SU-DHL-6 (cell line): ENCODE data around the gene ZBTB32.

Experiments
- H2AFZ ChIP-seq: fragments of 200-600 bp; sonication (generic); 2 replicates; pipeline ENCODE4 v1.6.1; 2014; ENCODE audit warnings: low read depth, mild to moderate bottlenecking, moderate library complexity, mixed read lengths, antibody characterized with exemption, low read length; ENCODE audit not compliant: severe bottlenecking
- H3F3A ChIP-seq: fragments of 200-600 bp; shearing (Covaris generic); 2 replicates; pipeline ENCODE4 v1.6.0; 2016; ENCODE audit warnings: antibody characterized with exemption, mild to moderate bottlenecking; ENCODE audit not compliant: insufficient read depth
- H3K27ac ChIP-seq: fragments of 200-600 bp; sonication (generic); 2 replicates; pipeline ENCODE4 v1.5.1; 2016; ENCODE audit warnings: low read depth, mild to moderate bottlenecking, low read length, moderate library complexity, mixed read lengths
- H3K27me3 ChIP-seq: fragments of 200-600 bp; sonication (generic), shearing (Covaris generic); 2 replicates; pipeline ENCODE4 v1.6.0; 2014; ENCODE audit warnings: mild to moderate bottlenecking, low read length
- H3K36me3 ChIP-seq: fragments of 200-600 bp; sonication (generic); 2 replicates; pipeline ENCODE4 v1.6.1; 2014; ENCODE audit warnings: mild to moderate bottlenecking, low read length, mixed read lengths
- H3K4me2 ChIP-seq: fragments of 300-600, 200-600 bp; shearing (Covaris generic), sonication (generic); 2 replicates; pipeline ENCODE4 v1.6.0; 2014; ENCODE audit warnings: low read length, low read depth, mild to moderate bottlenecking; ENCODE audit not compliant: poor library complexity, severe bottlenecking
- H3K4me3 ChIP-seq: fragments of 200-600 bp; sonication (generic); 2 replicates; pipeline ENCODE4 v1.5.1; 2014; ENCODE audit warnings: antibody characterized with exemption, low read length, mild to moderate bottlenecking, mixed read lengths; ENCODE audit not compliant: insufficient read depth, poor library complexity, severe bottlenecking
- H3K79me2 ChIP-seq: fragments of 200-600 bp; sonication (generic); 2 replicates; pipeline ENCODE4 v1.6.1; 2014; ENCODE audit warnings: mild to moderate bottlenecking, low read length, moderate library complexity; ENCODE audit not compliant: insufficient read depth
- H3K9ac ChIP-seq: fragments of 200-600 bp; sonication (generic); 2 replicates; pipeline ENCODE4 v1.7.0; 2014; ENCODE audit warnings: mild to moderate bottlenecking, low read length
- H3K9me2 ChIP-seq: fragments of 200-600 bp; sonication (generic); replicated peaks from 2 replicates; pipeline ENCODE4 v1.6.1; 2014; ENCODE audit warnings: low read length; ENCODE audit not compliant: insufficient read depth
- H3K9me3 ChIP-seq: fragments of 200-600 bp; sonication (generic); 2 replicates; pipeline ENCODE4 v1.6.1; 2014; ENCODE audit warnings: low read length, mixed read lengths; ENCODE audit not compliant: insufficient read depth
- H4K20me1 ChIP-seq: fragments of 200-600 bp; sonication (generic); 2 replicates; pipeline ENCODE4 v1.6.1; 2014; ENCODE audit warnings: low read depth, mild to moderate bottlenecking, antibody characterized with exemption, low read length, moderate library complexity, mixed read lengths
- CTCF ChIP-seq: fragments of 200-600 bp; sonication (generic); IDR thresholded peaks from one replicate; pipeline ENCODE4 v1.5.1; 2017; ENCODE audit warnings: antibody characterized with exemption, mild to moderate bottlenecking, low read length, moderate library complexity; ENCODE audit not compliant: insufficient read depth, poor library complexity, severe bottlenecking
- EZH2phosphoT487 ChIP-seq: fragments of 200-600 bp; sonication (generic), shearing (Covaris generic); conservative IDR thresholded peaks from 2 replicates; pipeline ENCODE4 v1.6.1; 2018; ENCODE audit warnings: mild to moderate bottlenecking, antibody characterized with exemption, low read length, moderate library complexity, mixed read lengths

The ZBTB32 gene

GRCh38 chr19:35745328-35746086 is 41.1 kb downstream of the ZBTB32 start, which contains the start of the genes PSENEN and U2AF1L4:
Gene PSENEN, plus strand, starts transcription at chr19:35745651. Its CDS starts 280 bp downstream, at chr19:35745931.
Gene U2AF1L4, minus strand, starts transcription at chr19:35745418. Its CDS starts 27 bp downstream, at chr19:35745391.
- Histone ChIP-seq H3K9ac (peak within 1 kb of the TSS; percentile 75), H3K4me3 (peak within 1 kb of the TSS; percentile 76), H3K27ac (peak within 1 kb of the TSS; percentile 86), H3K9me3 (no peaks in the 10 kb centered on the region), H3K9me2 (no peaks in the 10 kb centered on the region), H4K20me1 (no peaks in the 10 kb centered on the region), H3K36me3 (no peaks in the 10 kb centered on the region), H2AFZ (peak within 1 kb of the TSS; percentile 49), H3K79me2 (peaks cover 11% of the 10 kb centered on the region), H3F3A (peaks cover 14% of the 10 kb centered on the region), H3K27me3 (no peaks in the 10 kb centered on the region), H3K4me2 (peak within 1 kb of the TSS; percentile 92)
- no peak for TF ChIP-seq CTCF
- no peak for TF ChIP-seq EZH2phosphoT487

- no peaks in the 10 kb centered on the region for H4K20me1 ChIP-seq
- H3F3A ChIP-seq: peaks cover 10% of the 10 kb centered on the region
- no peaks in the 10 kb centered on the region for H3K9me2 ChIP-seq
- peak overlapping the region; percentile 32; the same call in 1 of the 2 replicates for H3K27ac ChIP-seq
- no peaks in the 10 kb centered on the region for H3K9me3 ChIP-seq
- no peaks in the 10 kb centered on the region for H3K27me3 ChIP-seq
- TF ChIP-seq CTCF: no peak
- no peak for TF ChIP-seq EZH2phosphoT487
- peak overlapping the region; percentile 92 for H3K4me2 ChIP-seq
- H3K4me3 ChIP-seq: peak overlapping the region; percentile 76
- peak overlapping the region; percentile 75 for H3K9ac ChIP-seq
- no peaks in the 10 kb centered on the region for H3K36me3 ChIP-seq
- no peak overlapping the region for H2AFZ ChIP-seq
- peaks cover 11% of the 10 kb centered on the region for H3K79me2 ChIP-seq
Measured at GRCh38 chr19:35746087-35746462, 41.7 kb downstream of the ZBTB32 start.

DNA sequence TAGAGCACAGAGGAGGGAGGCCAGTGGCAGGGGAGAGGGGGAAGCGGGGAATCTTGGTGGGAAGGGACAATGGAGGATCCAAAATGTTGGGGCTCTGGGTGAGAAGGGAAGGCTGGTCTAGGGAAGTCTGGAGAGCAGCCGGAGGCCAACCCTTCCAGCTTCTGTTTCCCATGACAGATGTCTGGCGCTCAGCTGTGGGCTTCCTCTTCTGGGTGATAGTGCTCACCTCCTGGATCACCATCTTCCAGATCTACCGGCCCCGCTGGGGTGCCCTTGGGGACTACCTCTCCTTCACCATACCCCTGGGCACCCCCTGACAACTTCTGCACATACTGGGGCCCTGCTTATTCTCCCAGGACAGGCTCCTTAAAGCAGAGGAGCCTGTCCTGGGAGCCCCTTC is 42.2 kb downstream of the ZBTB32 start:
- Histone ChIP-seq H3K79me2 (peaks cover 11% of the 10 kb centered on the region), H3K9ac (peak overlapping the region; percentile 75), H2AFZ (no peak overlapping the region)

More for the DNA sequence above, 42.2 kb downstream of the ZBTB32 start:
- Histone ChIP-seq H3F3A (peaks cover 7% of the 10 kb centered on the region), H3K27me3 (no peaks in the 10 kb centered on the region), H3K36me3 (no peaks in the 10 kb centered on the region), H3K4me3 (peak overlapping the region; percentile 76), H3K9me3 (no peaks in the 10 kb centered on the region), H4K20me1 (no peaks in the 10 kb centered on the region), H3K4me2 (peak overlapping the region; percentile 92), H3K27ac (no peak overlapping the region), H3K9me2 (no peaks in the 10 kb centered on the region)
- TF ChIP-seq CTCF (no peak), EZH2phosphoT487 (no peak)
